Transverse colon (tissue), 4 donors: ENCODE measurements around the gene TSPAN10. TPM values are rescaled to one million over a fixed set of nuclear protein-coding genes. Genes with fewer than 3 reads are reported as not detected.

Source experiments
- DNase-seq: peaks from one replicate; pipeline ENCODE4 v3.0.0-alpha.2; 2019
- H3K27ac ChIP-seq, 4 donors: fragments of 200-600 bp; sonication (generic); 2 replicates each; pipeline ENCODE4 v1.5.1; 2016 to 2018; ENCODE audit warnings: inconsistent platforms in 4 of 4
- H3K27me3 ChIP-seq: fragments of 200-600 bp; sonication (generic); 2 replicates; pipeline ENCODE4 v1.5.1; 2017; ENCODE audit warnings: inconsistent platforms
- H3K36me3 ChIP-seq, 4 donors: fragments of 200-600 bp; sonication (generic); 2 replicates each; pipeline ENCODE4 v1.5.1; 2017 to 2019; ENCODE audit warnings: inconsistent platforms in 4 of 4
- H3K4me1 ChIP-seq, 4 donors: fragments of 200-600 bp; sonication (generic); 2 replicates each; pipeline ENCODE4 v1.5.1; 2017 to 2020; ENCODE audit warnings: inconsistent platforms in 4 of 4
- H3K4me3 ChIP-seq, 4 donors: fragments of 200-600 bp; sonication (generic); 1 replicate in 1 of 4; 2 replicates in 3 of 4; pipeline versions ENCODE4 v1.5.1 to v1.6.1; 2017 to 2019; ENCODE audit warnings: inconsistent platforms in 4 of 4
- H3K9me3 ChIP-seq, 2 donors: fragments of 200-600 bp; sonication (generic); 2 replicates each; pipeline ENCODE4 v1.5.1; 2017 to 2019; ENCODE audit warnings: inconsistent platforms in 2 of 2
- EP300 ChIP-seq: sonication (generic); formaldehyde crosslinking; IDR thresholded peaks from one replicate; pipeline ENCODE4 v1.6.1; 2017; ENCODE audit warnings: antibody characterized with exemption, low read depth
- POLR2A ChIP-seq: fragments of 450-650 bp; IDR thresholded peaks from one replicate; pipeline ENCODE4 v1.6.1; 2016; ENCODE audit warnings: antibody characterized with exemption, mild to moderate bottlenecking, moderate library complexity
- POLR2AphosphoS5 ChIP-seq, 3 donors: sonication (generic); formaldehyde crosslinking; IDR thresholded peaks; one replicate each; pipeline ENCODE4 v1.6.1; 2016; ENCODE audit warnings: antibody characterized with exemption in 3 of 3
- WGBS, 2 donors: methylation state at CpG; one replicate each; pipeline ENCODE4 v1.1.5; 2018; ENCODE audit warnings: low coverage in 1 of 2; 5-methylcytosine and 5-hydroxymethylcytosine counted together
- in situ Hi-C, 4 donors: fragments of 200-750 bp; cut with MboI; loops; one replicate each; pipeline versions ENCODE4 v1.15.0 to v1.15.1; 2017; ENCODE audit warnings: low sequenced_read_pairs in 3 of 4, low pct_ligation_motif_present in 1 of 4, low pct_unique_long_range_greater_than_20kb in 1 of 4
- intact Hi-C: fragments of 100-400 bp; cut with DNase I; formaldehyde crosslinking; loops from one replicate; pipeline ENCODE4 v1.15.1; 2023; ENCODE audit warnings: low total_unique reads
- total RNA-seq, 4 donors: library from RNA; depleted of rRNA; stranded (reverse); fragments of >200 nt; gene quantifications; one replicate each; pipeline ENCODE4 v1.1.0, GENCODE V29; 2016
- TF ChIP-seq, protein P1 (sequence below), 5 experiments: fragments of 200-600 bp in 3 of 5; fragments of 450-650 bp in 2 of 5; sonication (generic) in 3 of 5; IDR thresholded peaks; 1 replicate in 2 of 5; 2 replicates in 3 of 5; pipeline ENCODE4 v1.5.1; 2016 to 2017; ENCODE audit warnings: antibody characterized with exemption in 5 of 5, inconsistent platforms in 3 of 5, mild to moderate bottlenecking in 2 of 5, moderate library complexity in 1 of 5

Gene TSPAN10
- total RNA-seq, 4 donors from 2014 or later, result 0.48 to 0.55 TPM; not detected in 2

DNA sequence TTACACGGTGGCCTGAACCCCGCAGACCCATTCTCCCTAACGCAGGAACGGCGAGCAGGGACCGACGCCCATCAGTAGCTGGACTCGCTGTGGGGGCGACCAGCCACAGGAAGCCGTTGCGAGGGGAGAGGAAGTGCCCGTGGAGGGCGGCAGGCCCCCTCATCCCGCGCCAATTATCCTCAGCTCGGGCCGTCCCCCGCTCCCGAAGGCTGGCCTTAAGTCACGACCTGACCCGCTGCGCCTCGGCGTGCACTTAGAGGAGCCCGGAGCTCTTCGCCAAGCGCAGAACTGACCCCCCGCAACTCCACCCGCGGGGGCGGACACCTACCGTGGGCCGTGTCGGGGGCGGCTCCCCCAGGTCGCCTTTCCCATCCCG, 46.2 kb downstream of the TSPAN10 start:
- Histone ChIP-seq H3K9me3 (no peaks in the 10 kb centered on the region), H3K4me3 (peak overlapping the region; percentile 55 to 99 (median 98)), H3K27me3 (no peaks in the 10 kb centered on the region), H3K36me3 (peaks cover 0 to 4% (median under 1%) of the 10 kb centered on the region in 4 donors), H3K27ac (peak overlapping the region; percentile 79 to 94 (median 92)), H3K4me1 (peaks cover 19 to 28% (median 21%) of the 10 kb centered on the region in 4 donors)
- TF ChIP-seq EP300 (no peak), POLR2A (no peak), POLR2AphosphoS5 (IDR thresholded peaks at IDR 0.05) (no peak)
- TF ChIP-seq, protein P1, sequence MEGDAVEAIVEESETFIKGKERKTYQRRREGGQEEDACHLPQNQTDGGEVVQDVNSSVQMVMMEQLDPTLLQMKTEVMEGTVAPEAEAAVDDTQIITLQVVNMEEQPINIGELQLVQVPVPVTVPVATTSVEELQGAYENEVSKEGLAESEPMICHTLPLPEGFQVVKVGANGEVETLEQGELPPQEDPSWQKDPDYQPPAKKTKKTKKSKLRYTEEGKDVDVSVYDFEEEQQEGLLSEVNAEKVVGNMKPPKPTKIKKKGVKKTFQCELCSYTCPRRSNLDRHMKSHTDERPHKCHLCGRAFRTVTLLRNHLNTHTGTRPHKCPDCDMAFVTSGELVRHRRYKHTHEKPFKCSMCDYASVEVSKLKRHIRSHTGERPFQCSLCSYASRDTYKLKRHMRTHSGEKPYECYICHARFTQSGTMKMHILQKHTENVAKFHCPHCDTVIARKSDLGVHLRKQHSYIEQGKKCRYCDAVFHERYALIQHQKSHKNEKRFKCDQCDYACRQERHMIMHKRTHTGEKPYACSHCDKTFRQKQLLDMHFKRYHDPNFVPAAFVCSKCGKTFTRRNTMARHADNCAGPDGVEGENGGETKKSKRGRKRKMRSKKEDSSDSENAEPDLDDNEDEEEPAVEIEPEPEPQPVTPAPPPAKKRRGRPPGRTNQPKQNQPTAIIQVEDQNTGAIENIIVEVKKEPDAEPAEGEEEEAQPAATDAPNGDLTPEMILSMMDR (IDR thresholded peaks at IDR 0.05), result no peak
- no peak for DNase-seq
- intact Hi-C loops (no loop called here), in situ Hi-C loops (no loop called here)
- 0% methylated on average over 36 of the region's 37 CpGs; no CpG with 5 or more reads in 1 of the 2 donors for WGBS, 2 donors

DNA sequence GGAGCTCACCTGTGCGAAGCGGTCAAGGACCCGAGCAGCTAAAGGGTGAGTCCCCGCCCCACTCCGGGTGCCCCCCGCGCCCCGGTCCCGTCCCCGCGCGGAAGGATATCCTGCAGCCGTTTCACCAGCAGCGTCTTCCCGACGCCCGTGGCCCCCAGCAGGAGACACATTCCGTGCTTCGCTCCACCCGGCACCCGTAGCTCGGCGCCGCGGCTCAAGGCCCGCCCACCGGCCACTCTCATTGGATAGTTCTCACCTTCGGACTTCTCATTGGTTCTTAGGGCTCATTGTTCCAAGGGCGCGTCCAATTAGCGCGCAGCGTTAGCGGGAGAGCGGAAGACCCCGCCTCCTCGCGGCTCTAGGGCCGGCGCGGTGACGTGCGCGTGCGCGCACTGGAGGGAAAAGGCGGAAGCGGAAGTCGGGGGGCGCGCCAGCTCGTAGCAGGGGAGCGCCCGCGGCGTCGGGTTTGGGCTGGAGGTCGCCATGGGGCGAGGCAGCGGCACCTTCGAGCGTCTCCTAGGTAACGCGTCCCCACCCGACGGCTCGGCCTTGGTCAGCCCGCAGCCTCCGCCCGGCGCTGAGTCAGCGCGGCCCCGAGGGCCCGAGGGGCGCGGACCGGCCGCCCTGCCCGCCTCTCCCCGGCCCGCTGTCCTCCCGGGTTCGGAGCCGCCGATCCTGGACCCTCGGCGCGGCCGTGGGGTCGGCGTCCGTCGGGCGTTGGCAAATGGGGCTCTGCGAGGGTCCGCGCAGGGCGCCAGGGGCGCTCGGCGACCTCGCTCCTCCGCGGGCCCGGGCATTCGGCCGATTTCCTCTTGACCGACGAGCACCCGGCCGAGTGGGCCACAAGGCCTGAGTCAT, 46.8 kb downstream of the TSPAN10 start, which contains the start of the genes ARL16 and HGS:
ARL16 (minus strand) TSS at position 214 of the 858 bp plus-strand sequence; CDS start at position 170, 44 bp downstream.
HGS (plus strand) TSS at position 428 of the 858 bp plus-strand sequence; CDS start at position 484, 56 bp downstream.
- intact Hi-C loops, result no loop called here
- Histone ChIP-seq H3K36me3 (peaks cover 0 to 11% (median 3%) of the 10 kb centered on the region in 4 donors), H3K27me3 (no peaks in the 10 kb centered on the region), H3K9me3 (no peaks in the 10 kb centered on the region), H3K4me1 (peaks cover 19 to 28% (median 21%) of the 10 kb centered on the region in 4 donors), H3K4me3 (peak within 1 kb of the TSS; percentile 95 to 99 (median 98)), H3K27ac (peak within 1 kb of the TSS; percentile 79 to 94 (median 92))
- DNase-seq, result peak; percentile 99
- TF ChIP-seq EP300 (no peak), POLR2A (peak; percentile 75), POLR2AphosphoS5 (IDR thresholded peaks at IDR 0.05) (peak; percentile 68 to 87 (median 85))
- TF ChIP-seq, protein P1 (IDR thresholded peaks at IDR 0.05), result no peak
- WGBS, 2 donors, result 1% methylated on average over 78 of the region's 112 CpGs; no CpG with 5 or more reads in 1 of the 2 donors
- in situ Hi-C loops, result no loop called here

DNA sequence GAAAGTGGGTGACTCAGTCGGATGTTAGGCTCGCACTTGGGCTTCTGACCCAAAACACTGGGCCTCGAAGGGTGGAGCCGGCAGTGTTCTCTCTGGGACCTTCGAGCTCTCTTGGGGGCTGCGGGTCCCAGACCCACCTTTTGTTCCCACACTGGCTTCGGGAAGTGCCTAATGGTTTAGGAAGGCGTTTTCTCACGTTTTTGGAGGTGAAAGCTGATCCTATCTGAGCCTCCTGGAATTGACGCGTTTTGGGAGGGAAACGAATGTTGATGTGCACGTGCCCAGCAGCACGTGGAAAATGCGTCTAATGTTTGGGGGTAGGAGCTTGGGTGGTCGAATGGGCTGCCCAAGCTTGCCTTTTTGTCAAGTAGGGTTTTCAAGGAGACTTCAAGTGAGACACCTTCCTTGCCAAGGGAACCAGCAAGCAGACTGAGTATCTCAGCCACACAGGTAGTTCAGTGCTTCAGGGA, 47.5 kb downstream of the TSPAN10 start:
- H3K9me3 ChIP-seq, result no peaks in the 10 kb centered on the region
- peaks cover 0 to 17% (median 4%) of the 10 kb centered on the region in 4 donors for H3K36me3 ChIP-seq
- H3K4me3 ChIP-seq, result peak overlapping the region; percentile 95 to 99 (median 98)
- WGBS, 2 donors, result 3% methylated on average over 16 of the region's 16 CpGs; no CpG with 5 or more reads in 1 of the 2 donors
- in situ Hi-C loops, result no loop called here
- TF ChIP-seq EP300, result no peak
- H3K27me3 ChIP-seq, result no peaks in the 10 kb centered on the region
- intact Hi-C loops, result no loop called here
- H3K4me1 ChIP-seq, result peaks cover 19 to 28% (median 21%) of the 10 kb centered on the region in 4 donors
- H3K27ac ChIP-seq, result peak overlapping the region; percentile 79 to 94 (median 92)
- peak; percentile 25 for DNase-seq

- Histone ChIP-seq H3K9me3 (no peaks in the 10 kb centered on the region), H3K27ac (peak overlapping the region in 2 of 4 donors; percentile 90 to 94), H3K4me1 (peaks cover 19 to 28% (median 21%) of the 10 kb centered on the region in 4 donors), H3K36me3 (peaks cover 0 to 20% (median 7%) of the 10 kb centered on the region in 4 donors), H3K4me3 (peak overlapping the region in 3 of 4 donors; percentile 98 to 99 (median 99)), H3K27me3 (no peaks in the 10 kb centered on the region)
- WGBS, 2 donors, result 66% methylated on average over 12 of the region's 12 CpGs; no CpG with 5 or more reads in 1 of the 2 donors
- in situ Hi-C loops (no loop called here), intact Hi-C loops (no loop called here)
- DNase-seq, result no peak
- no peak for TF ChIP-seq POLR2AphosphoS5 (IDR thresholded peaks at IDR 0.05)
- TF ChIP-seq, protein P1 (IDR thresholded peaks at IDR 0.05), result no peak
These were observed 48.1 kb downstream of the TSPAN10 start for GRCh38 chr17:81685108-81685507.
